Colonic mucosa (tissue), 4 donors: ENCODE measurements around the gene PIK3AP1. TPM values are rescaled to one million over a fixed set of nuclear protein-coding genes. Genes with fewer than 3 reads are reported as not detected.

ENCODE experiments used
- DNase-seq: peaks from one replicate; pipeline ENCODE4 v3.0.0-alpha.2; 2020
- H3K27ac ChIP-seq: fragments of 200-600 bp; one replicate; pipeline ENCODE4 v1.8.0; 2021
- H3K27me3 ChIP-seq: fragments of 200-600 bp; one replicate; pipeline ENCODE4 v1.8.0; 2021
- H3K36me3 ChIP-seq: fragments of 200-600 bp; one replicate; pipeline ENCODE4 v1.8.0; 2021
- H3K4me1 ChIP-seq: fragments of 200-600 bp; one replicate; pipeline ENCODE4 v1.8.0; 2021; ENCODE audit warnings: mild to moderate bottlenecking
- H3K4me3 ChIP-seq: fragments of 200-600 bp; one replicate; pipeline ENCODE4 v1.8.0; 2021
- H3K9ac ChIP-seq, 2 donors: one replicate each; pipeline ENCODE4 v1.7.0; 2013; ENCODE audit warnings: control low read depth in 2 of 2, low read depth in 2 of 2, low read length in 2 of 2
- H3K9me3 ChIP-seq: fragments of 200-600 bp; one replicate; pipeline ENCODE4 v1.8.0; 2021
- intact Hi-C: fragments of 100-400 bp; cut with DNase I; formaldehyde crosslinking; loops from one replicate; pipeline ENCODE4 v1.14.1; 2022
- total RNA-seq, 2 donors: library from RNA; stranded (reverse); fragmentation: NEBNext Ultra II Directional in 1 of 2; extraction: Animal tissue kit (Norgen Biotek cat#: 25700) in 1 of 2; gene quantifications; one replicate each; pipeline ENCODE4 v1.2.1, GENCODE V29; 2021
- TF ChIP-seq, protein P1 (sequence below): fragments of 200-600 bp; IDR thresholded peaks from one replicate; pipeline ENCODE4 v1.8.0; 2022; ENCODE audit warnings: antibody characterized with exemption, mild to moderate bottlenecking
- donor health status: healthy.
- donor health status: DM: no; HTN: no; CAD: no.
- donor health status: DM: no; HTN: no; CAD: no.

The PIK3AP1 gene
- total RNA-seq, 2 donors from 2014 or later, result 10.9 to 12.4 TPM

DNA sequence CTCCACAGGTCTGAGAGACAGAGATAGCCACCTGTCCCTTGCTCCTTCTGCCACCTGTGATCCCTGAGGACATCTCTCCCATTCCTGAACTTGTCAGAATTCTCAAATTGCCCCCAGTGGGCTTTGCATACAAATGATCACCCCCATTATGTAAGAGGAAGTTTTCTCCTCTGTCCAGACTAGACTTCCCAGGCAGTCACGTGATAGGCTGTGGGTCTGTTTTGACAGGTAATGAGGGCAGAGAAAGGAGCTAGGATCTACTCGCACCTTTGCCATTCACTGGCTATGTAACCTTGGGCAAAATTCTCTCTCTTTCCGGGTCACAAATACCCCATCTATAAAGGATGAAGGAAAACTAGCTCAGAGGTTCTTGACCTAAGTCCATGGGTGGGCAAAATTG is 112.1 kb downstream of the PIK3AP1 start:
- intact Hi-C loops, result no loop called here
- Histone ChIP-seq H3K4me1 (peaks cover 17% of the 10 kb centered on the region), H3K9me3 (no peaks in the 10 kb centered on the region), H3K27me3 (no peaks in the 10 kb centered on the region), H3K27ac (peak overlapping the region; percentile 28), H3K9ac (peak overlapping the region in 1 of 2 donors; percentile 30), H3K36me3 (no peaks in the 10 kb centered on the region), H3K4me3 (no peak overlapping the region)
- DNase-seq, result peak; percentile 53
- TF ChIP-seq, protein P1, sequence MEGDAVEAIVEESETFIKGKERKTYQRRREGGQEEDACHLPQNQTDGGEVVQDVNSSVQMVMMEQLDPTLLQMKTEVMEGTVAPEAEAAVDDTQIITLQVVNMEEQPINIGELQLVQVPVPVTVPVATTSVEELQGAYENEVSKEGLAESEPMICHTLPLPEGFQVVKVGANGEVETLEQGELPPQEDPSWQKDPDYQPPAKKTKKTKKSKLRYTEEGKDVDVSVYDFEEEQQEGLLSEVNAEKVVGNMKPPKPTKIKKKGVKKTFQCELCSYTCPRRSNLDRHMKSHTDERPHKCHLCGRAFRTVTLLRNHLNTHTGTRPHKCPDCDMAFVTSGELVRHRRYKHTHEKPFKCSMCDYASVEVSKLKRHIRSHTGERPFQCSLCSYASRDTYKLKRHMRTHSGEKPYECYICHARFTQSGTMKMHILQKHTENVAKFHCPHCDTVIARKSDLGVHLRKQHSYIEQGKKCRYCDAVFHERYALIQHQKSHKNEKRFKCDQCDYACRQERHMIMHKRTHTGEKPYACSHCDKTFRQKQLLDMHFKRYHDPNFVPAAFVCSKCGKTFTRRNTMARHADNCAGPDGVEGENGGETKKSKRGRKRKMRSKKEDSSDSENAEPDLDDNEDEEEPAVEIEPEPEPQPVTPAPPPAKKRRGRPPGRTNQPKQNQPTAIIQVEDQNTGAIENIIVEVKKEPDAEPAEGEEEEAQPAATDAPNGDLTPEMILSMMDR, result no peak

DNA sequence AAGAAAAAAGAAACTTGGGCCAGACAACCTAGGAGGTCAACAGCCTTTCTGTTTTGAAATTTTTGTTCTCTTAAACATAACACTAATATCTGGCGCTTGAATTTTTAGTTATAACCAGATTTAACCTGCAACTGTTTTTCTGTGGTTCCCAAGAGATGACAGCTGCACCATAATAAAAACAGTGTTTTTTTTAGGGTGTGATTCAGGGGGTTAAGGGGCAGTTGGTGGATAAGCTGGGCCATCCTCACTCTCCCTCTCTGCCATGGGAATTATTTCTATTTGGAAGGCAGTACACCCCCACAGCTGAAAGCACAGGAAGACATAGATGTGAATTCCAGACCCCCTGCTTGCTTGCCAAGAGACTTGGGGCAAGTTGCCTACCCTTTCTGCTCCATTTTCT is 113.4 kb downstream of the PIK3AP1 start:
- Histone ChIP-seq H3K27me3 (no peaks in the 10 kb centered on the region), H3K4me3 (no peak overlapping the region), H3K9ac (no peak overlapping the region), H3K9me3 (no peaks in the 10 kb centered on the region), H3K4me1 (peaks cover 11% of the 10 kb centered on the region), H3K36me3 (no peaks in the 10 kb centered on the region), H3K27ac (no peak overlapping the region)
- intact Hi-C loops, result no loop called here
- TF ChIP-seq, protein P1, result no peak
- no peak for DNase-seq

DNA sequence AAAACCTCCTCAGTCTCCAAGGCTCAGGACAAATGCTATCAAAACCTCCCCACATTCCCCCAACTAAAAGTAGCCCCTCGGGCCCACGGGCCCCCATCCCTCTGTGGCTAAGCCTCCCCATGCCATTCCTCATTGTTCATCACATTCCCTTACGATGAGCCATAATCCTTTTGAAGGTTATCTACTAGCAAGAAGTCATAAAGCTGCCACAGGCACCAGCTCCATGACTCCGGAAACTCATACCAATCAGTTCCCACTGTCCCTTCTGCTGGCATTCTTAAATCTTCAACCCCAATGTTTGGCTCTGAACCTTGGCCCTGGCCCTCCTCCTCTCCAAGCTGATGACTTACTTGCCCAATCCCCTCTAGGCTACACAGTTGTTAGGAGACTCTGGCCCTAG is 114.1 kb downstream of the PIK3AP1 start:
- H3K4me1 ChIP-seq, result peaks cover 10% of the 10 kb centered on the region
- TF ChIP-seq, protein P1, result no peak
- no peaks in the 10 kb centered on the region for H3K27me3 ChIP-seq
- H3K36me3 ChIP-seq, result no peaks in the 10 kb centered on the region
- H3K9ac ChIP-seq, result no peak overlapping the region
- H3K4me3 ChIP-seq, result no peak overlapping the region
- no peaks in the 10 kb centered on the region for H3K9me3 ChIP-seq
- no peak overlapping the region for H3K27ac ChIP-seq
- intact Hi-C loops, result no loop called here
- DNase-seq, result no peak

DNA sequence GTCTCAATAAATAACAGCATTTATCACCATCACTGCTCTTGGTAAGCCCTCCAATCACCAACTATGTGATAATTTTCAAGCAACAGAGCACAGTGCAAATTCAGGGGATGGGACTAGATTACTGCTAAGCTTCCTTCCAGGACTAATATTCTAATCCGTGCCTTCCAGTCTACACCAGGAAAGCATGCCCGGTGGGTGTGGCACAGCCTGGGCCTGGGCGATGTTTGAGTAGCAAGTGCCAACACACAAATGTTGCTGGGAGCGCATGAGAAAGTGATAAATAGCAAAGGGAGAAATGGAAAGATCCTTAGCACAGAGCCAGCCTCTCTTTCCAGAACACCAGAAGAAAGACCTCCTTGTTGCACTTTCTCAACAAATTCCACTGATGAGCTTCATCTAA is 120.0 kb downstream of the PIK3AP1 start:
- Histone ChIP-seq H3K27me3 (no peaks in the 10 kb centered on the region), H3K36me3 (no peaks in the 10 kb centered on the region), H3K4me1 (peaks cover 4% of the 10 kb centered on the region), H3K9ac (no peak overlapping the region), H3K4me3 (no peak overlapping the region), H3K27ac (peak overlapping the region; percentile 3), H3K9me3 (no peaks in the 10 kb centered on the region)
- DNase-seq, result peak; percentile 84
- intact Hi-C loops, result no loop called here
- TF ChIP-seq, protein P1, result no peak

DNA sequence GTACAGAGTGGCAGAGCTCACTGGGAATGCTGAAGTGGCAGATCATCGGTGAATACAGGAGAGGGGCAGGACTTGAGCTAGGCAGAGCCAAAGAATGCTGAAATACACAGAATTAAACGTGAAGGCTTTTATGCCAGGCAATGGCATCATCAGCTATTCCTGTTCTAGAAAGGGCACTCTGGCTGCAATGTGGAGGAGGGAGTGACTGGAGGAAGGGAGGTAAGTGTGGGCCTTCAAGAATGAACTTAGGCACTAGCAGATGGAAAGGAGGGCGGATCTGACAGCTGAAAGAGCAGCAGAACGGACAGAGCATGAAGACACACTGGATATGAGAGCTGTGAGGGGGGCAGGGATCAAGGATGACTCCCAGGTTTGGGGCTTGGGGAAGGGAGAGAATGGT is 121.5 kb downstream of the PIK3AP1 start:
- H3K27me3 ChIP-seq, result no peaks in the 10 kb centered on the region
- peaks cover 4% of the 10 kb centered on the region for H3K4me1 ChIP-seq
- H3K9me3 ChIP-seq, result no peaks in the 10 kb centered on the region
- no peak overlapping the region for H3K27ac ChIP-seq
- no peak overlapping the region for H3K4me3 ChIP-seq
- intact Hi-C loops, result no loop called here
- DNase-seq, result no peak
- no peaks in the 10 kb centered on the region for H3K36me3 ChIP-seq
- H3K9ac ChIP-seq, result no peak overlapping the region
- TF ChIP-seq, protein P1, result no peak
